HL-60 (cell line): ENCODE data around the gene INHBE.
A peak's percentile ranks its signal among the peaks of the same experiment; 100 is the strongest.

ENCODE experiments used
- DNase-seq, 2 experiments: peaks; one replicate each; pipeline ENCODE4 v3.0.0-alpha.2; 2010 to 2020; ENCODE audit warnings: low read depth in 1 of 2, low spot score in 1 of 2
- H3K27ac ChIP-seq: fragments of 250-450 bp; sonication (Bioruptor Pico); replicated peaks from 2 replicates; pipeline ENCODE4 v1.5.1; 2020; ENCODE audit warnings: mild to moderate bottlenecking, moderate library complexity
- H3K27me3 ChIP-seq: fragments of 250-450 bp; sonication (Bioruptor Pico); 2 replicates; pipeline ENCODE4 v1.5.1; 2021; ENCODE audit warnings: mild to moderate bottlenecking, moderate library complexity; ENCODE audit not compliant: insufficient read depth, poor library complexity, severe bottlenecking
- H3K4me3 ChIP-seq: replicated peaks from 2 replicates; pipeline ENCODE4 v1.5.1; 2011; ENCODE audit warnings: mild to moderate bottlenecking, control low read depth, low read length; ENCODE audit not compliant: insufficient read depth
- GABPA ChIP-seq: IDR thresholded peaks from 2 replicates; pipeline ENCODE4 v1.6.1; 2012; ENCODE audit warnings: low read depth
- POLR2AphosphoS5 ChIP-seq: IDR thresholded peaks from 2 replicates; pipeline ENCODE4 v1.6.1; 2012; ENCODE audit warnings: low read depth
- SPI1 ChIP-seq: IDR thresholded peaks from 2 replicates; pipeline ENCODE4 v1.6.1; 2012; ENCODE audit warnings: low read depth, mild to moderate bottlenecking, borderline replicate concordance
- TF ChIP-seq, protein P1 (sequence below): IDR thresholded peaks from 2 replicates; pipeline ENCODE4 v1.6.1; 2012; ENCODE audit warnings: low read depth; ENCODE audit not compliant: insufficient replicate concordance
- TF ChIP-seq, protein P2 (sequence below): IDR thresholded peaks from one replicate; pipeline ENCODE4 v1.5.1; 2011; ENCODE audit warnings: low read length, control low read depth, inconsistent platforms; ENCODE audit not compliant: insufficient read depth

Gene INHBE

GRCh38 chr12:57476993-57477709 is 22.0 kb downstream of the INHBE start:
- TF ChIP-seq, protein P1, sequence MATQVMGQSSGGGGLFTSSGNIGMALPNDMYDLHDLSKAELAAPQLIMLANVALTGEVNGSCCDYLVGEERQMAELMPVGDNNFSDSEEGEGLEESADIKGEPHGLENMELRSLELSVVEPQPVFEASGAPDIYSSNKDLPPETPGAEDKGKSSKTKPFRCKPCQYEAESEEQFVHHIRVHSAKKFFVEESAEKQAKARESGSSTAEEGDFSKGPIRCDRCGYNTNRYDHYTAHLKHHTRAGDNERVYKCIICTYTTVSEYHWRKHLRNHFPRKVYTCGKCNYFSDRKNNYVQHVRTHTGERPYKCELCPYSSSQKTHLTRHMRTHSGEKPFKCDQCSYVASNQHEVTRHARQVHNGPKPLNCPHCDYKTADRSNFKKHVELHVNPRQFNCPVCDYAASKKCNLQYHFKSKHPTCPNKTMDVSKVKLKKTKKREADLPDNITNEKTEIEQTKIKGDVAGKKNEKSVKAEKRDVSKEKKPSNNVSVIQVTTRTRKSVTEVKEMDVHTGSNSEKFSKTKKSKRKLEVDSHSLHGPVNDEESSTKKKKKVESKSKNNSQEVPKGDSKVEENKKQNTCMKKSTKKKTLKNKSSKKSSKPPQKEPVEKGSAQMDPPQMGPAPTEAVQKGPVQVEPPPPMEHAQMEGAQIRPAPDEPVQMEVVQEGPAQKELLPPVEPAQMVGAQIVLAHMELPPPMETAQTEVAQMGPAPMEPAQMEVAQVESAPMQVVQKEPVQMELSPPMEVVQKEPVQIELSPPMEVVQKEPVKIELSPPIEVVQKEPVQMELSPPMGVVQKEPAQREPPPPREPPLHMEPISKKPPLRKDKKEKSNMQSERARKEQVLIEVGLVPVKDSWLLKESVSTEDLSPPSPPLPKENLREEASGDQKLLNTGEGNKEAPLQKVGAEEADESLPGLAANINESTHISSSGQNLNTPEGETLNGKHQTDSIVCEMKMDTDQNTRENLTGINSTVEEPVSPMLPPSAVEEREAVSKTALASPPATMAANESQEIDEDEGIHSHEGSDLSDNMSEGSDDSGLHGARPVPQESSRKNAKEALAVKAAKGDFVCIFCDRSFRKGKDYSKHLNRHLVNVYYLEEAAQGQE, result no peak
- TF ChIP-seq, protein P2, sequence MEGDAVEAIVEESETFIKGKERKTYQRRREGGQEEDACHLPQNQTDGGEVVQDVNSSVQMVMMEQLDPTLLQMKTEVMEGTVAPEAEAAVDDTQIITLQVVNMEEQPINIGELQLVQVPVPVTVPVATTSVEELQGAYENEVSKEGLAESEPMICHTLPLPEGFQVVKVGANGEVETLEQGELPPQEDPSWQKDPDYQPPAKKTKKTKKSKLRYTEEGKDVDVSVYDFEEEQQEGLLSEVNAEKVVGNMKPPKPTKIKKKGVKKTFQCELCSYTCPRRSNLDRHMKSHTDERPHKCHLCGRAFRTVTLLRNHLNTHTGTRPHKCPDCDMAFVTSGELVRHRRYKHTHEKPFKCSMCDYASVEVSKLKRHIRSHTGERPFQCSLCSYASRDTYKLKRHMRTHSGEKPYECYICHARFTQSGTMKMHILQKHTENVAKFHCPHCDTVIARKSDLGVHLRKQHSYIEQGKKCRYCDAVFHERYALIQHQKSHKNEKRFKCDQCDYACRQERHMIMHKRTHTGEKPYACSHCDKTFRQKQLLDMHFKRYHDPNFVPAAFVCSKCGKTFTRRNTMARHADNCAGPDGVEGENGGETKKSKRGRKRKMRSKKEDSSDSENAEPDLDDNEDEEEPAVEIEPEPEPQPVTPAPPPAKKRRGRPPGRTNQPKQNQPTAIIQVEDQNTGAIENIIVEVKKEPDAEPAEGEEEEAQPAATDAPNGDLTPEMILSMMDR, result no peak
- TF ChIP-seq SPI1 (no peak), POLR2AphosphoS5 (0 out of 2 replicates have a peak, but pooled peaks have one; percentile 4), GABPA (no peak)
- DNase-seq, result no peak
- Histone ChIP-seq H3K4me3 (peak overlapping the region; percentile 62), H3K27ac (peak overlapping the region; percentile 90), H3K27me3 (no peaks in the 10 kb centered on the region)

GRCh38 chr12:57477710-57478681 is 22.9 kb downstream of the INHBE start:
- DNase-seq, result peak; percentile 80
- TF ChIP-seq POLR2AphosphoS5, result no peak; the same call in none of the 2 replicates
- peak; percentile 52 for TF ChIP-seq GABPA
- TF ChIP-seq, protein P2, result no peak
- peak; percentile 89 for TF ChIP-seq SPI1
- TF ChIP-seq, protein P1, result no peak
- H3K27me3 ChIP-seq, result no peaks in the 10 kb centered on the region
- peak overlapping the region; percentile 90 for H3K27ac ChIP-seq
- H3K4me3 ChIP-seq, result peak overlapping the region; percentile 62

DNA sequence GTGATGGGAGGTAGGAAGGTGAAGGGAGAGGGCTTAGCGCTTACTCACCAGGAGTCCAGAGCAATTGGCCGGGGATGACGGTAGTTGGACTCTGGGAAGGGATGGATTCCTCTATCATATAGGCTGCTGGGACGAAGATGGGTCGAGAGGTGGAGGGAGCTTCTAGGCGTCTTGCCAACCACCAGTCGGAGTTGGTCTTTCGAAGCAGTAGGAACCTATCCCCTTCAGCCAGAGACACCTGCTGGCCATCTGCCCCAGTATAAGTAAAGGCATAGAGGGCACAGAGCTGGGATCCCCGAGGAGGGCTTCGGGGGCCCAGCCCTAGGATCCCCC is 23.9 kb downstream of the INHBE start:
- no peak for DNase-seq
- TF ChIP-seq, protein P2, result no peak
- TF ChIP-seq, protein P1, result no peak
- TF ChIP-seq POLR2AphosphoS5 (no peak), GABPA (no peak), SPI1 (no peak)
- Histone ChIP-seq H3K27me3 (no peaks in the 10 kb centered on the region), H3K4me3 (no peak overlapping the region), H3K27ac (peak overlapping the region; percentile 90)
